GM12878 (cell line): Measurements from ENCODE around the gene SUFU. TPM values are rescaled to one million over a fixed set of nuclear protein-coding genes. Genes with fewer than 3 reads are reported as not detected.

Source experiments
- ATAC-seq: fragments of 200-7000 bp; cut with Tn5 transposase; 3 replicates; pipeline ENCODE4 v1.9.1; 2020; ENCODE audit warnings: mild to moderate bottlenecking, moderate library complexity
- BruUV-seq: library from RNA; stranded (reverse); fragments of 400-500 nt; replicated peaks from 2 replicates; lab custom pipeline; 2021; lab: Mats Ljungman, UMichigan
- CTCF ChIA-PET: fragments of 300-600 bp; sonication (Branson Sonifier 250); formaldehyde crosslinking; extraction: SDS; loops from one replicate; lab custom pipeline; 2021; ENCODE audit warnings: inconsistent platforms; lab: Yijun Ruan, JAX
- POLR2A ChIA-PET: fragments of 350-600 bp; formaldehyde crosslinking; extraction: SDS; loops from one replicate; lab custom pipeline; 2021; ENCODE audit warnings: inconsistent platforms; lab: Charles Lee
- RAD21 ChIA-PET: fragments of 300-600 bp; sonication (Branson Sonifier 250); formaldehyde crosslinking; loops from one replicate; lab custom pipeline; 2023; ENCODE audit warnings: antibody characterized with exemption; ENCODE audit not compliant: unreplicated experiment; lab: Charles Lee
- SMC1A ChIA-PET: fragments of 300-600 bp; sonication (Branson Sonifier 250); formaldehyde crosslinking; loops from one replicate; lab custom pipeline; 2023; ENCODE audit not compliant: unreplicated experiment, uncharacterized antibody; lab: Charles Lee
- DNase-seq: peaks from one replicate; pipeline ENCODE4 v3.0.0-alpha.2; 2011; ENCODE audit warnings: low read depth, low spot score
- FAIRE-seq: peaks from 3 replicates; lab custom pipeline; 2011; peaks lifted over from hg19 to GRCh38; lab: Jason Lieb, UNC
- H2AFZ ChIP-seq: 2 replicates; pipeline ENCODE4 v1.6.0; 2011; ENCODE audit warnings: low read depth, low read length, control low read depth; ENCODE audit not compliant: control insufficient read depth
- H3K27ac ChIP-seq: 2 replicates; pipeline ENCODE4 v1.5.1; 2011; ENCODE audit warnings: control low read depth; ENCODE audit not compliant: control insufficient read depth, insufficient read depth
- H3K27me3 ChIP-seq, 2 experiments: replicated peaks in 1 of 2; 2 replicates each; pipeline versions ENCODE4 v1.6.0 to v1.6.1; 2011; ENCODE audit warnings: low read length in 1 of 2; ENCODE audit not compliant: control insufficient read depth in 2 of 2, insufficient read depth in 2 of 2
- H3K36me3 ChIP-seq, 2 experiments: 2 replicates each; pipeline ENCODE4 v1.5.1; 2011; ENCODE audit warnings: low read length in 1 of 2; ENCODE audit not compliant: control insufficient read depth in 2 of 2, insufficient read depth in 2 of 2
- H3K4me1 ChIP-seq: 2 replicates; pipeline ENCODE4 v1.6.1; 2011; ENCODE audit warnings: mild to moderate bottlenecking, low read length, moderate library complexity, mixed read lengths; ENCODE audit not compliant: control insufficient read depth, insufficient read depth
- H3K4me2 ChIP-seq: 2 replicates; pipeline ENCODE4 v1.6.0; 2011; ENCODE audit warnings: control low read depth; ENCODE audit not compliant: control insufficient read depth, insufficient read depth
- H3K4me3 ChIP-seq: fragments of 200-600 bp; sonication (generic); 2 replicates; pipeline ENCODE4 v1.5.1; 2016
- H3K79me2 ChIP-seq: 2 replicates; pipeline ENCODE4 v1.6.0; 2011; ENCODE audit warnings: low read length; ENCODE audit not compliant: control insufficient read depth, insufficient read depth
- H3K9ac ChIP-seq: 2 replicates; pipeline ENCODE4 v1.8.0; 2011; ENCODE audit warnings: low read length, control low read depth, mixed read lengths; ENCODE audit not compliant: control insufficient read depth, insufficient read depth
- H3K9me3 ChIP-seq: replicated peaks from 3 replicates; pipeline ENCODE4 v1.5.1; 2011; ENCODE audit warnings: mild to moderate bottlenecking, low read length; ENCODE audit not compliant: control insufficient read depth, insufficient read depth
- H4K20me1 ChIP-seq: 2 replicates; pipeline ENCODE4 v1.6.0; 2011; ENCODE audit not compliant: control insufficient read depth, insufficient read depth
- BMI1 ChIP-seq: fragments of 450-650 bp; IDR thresholded peaks from 2 replicates; pipeline ENCODE4 v1.6.1; 2016; ENCODE audit warnings: mild to moderate bottlenecking, moderate library complexity, borderline replicate concordance
- CEBPB ChIP-seq, 2 experiments: fragments of 150-350 bp in 1 of 2; IDR thresholded peaks; 2 replicates each; pipeline ENCODE4 v1.6.1; 2012 to 2014; ENCODE audit warnings: low read depth in 2 of 2, low read length in 2 of 2, borderline replicate concordance in 1 of 2, inconsistent platforms in 1 of 2
- EZH2 ChIP-seq: IDR thresholded peaks from 2 replicates; pipeline ENCODE4 v1.6.1; 2012; ENCODE audit warnings: low read depth, mild to moderate bottlenecking, control low read depth, inconsistent platforms, low read length, borderline replicate concordance; ENCODE audit not compliant: control insufficient read depth
- HSF1 ChIP-seq: fragments of 150-350 bp; IDR thresholded peaks from 2 replicates; pipeline ENCODE4 v1.6.1; 2014; ENCODE audit warnings: mild to moderate bottlenecking, low read depth, low read length
- IRF5 ChIP-seq: fragments of 450-650 bp; IDR thresholded peaks from 2 replicates; pipeline ENCODE4 v1.6.1; 2017; ENCODE audit warnings: borderline replicate concordance
- SIX5 ChIP-seq: IDR thresholded peaks from 2 replicates; pipeline ENCODE4 v1.6.1; 2011; ENCODE audit warnings: mild to moderate bottlenecking, low read depth, low read length, moderate library complexity; ENCODE audit not compliant: severe bottlenecking
- USF1 ChIP-seq: IDR thresholded peaks from 2 replicates; pipeline ENCODE4 v1.6.1; 2011; ENCODE audit warnings: borderline replicate concordance, low read depth, mild to moderate bottlenecking, moderate library complexity, mixed read lengths, low read length; ENCODE audit not compliant: insufficient read depth; ENCODE audit errors: extremely low read length
- WGBS: methylation state at CpG from one replicate; pipeline ENCODE4 v1.1.6; 2016; ENCODE audit warnings: low lambda C conversion rate; ENCODE audit not compliant: insufficient replicate concordance, insufficient coverage; ENCODE audit errors: missing lambda C conversion rate; 5-methylcytosine and 5-hydroxymethylcytosine counted together
- in situ Hi-C: fragments of 300-500 bp; cut with MboI; formaldehyde crosslinking; loops from 9 replicates; pipeline ENCODE4 v1.14.3; 2018; ENCODE audit warnings: mixed read lengths
- intact Hi-C: fragments of 100-400 bp; cut with micrococcal nuclease; formaldehyde crosslinking; loops from one replicate; pipeline ENCODE4 v1.14.2; 2022; ENCODE audit not compliant: unreplicated experiment
- polyA plus RNA-seq, 11 experiments: library from polyadenylated mRNA; depleted of rRNA in 4 of 11; unstranded in 6 of 11; stranded (reverse) in 5 of 11; fragments of >200 nt; fragmentation: Nextera tagmentation in 4 of 11; fragmentation: Illumina TruSeq in 1 of 11; extraction: Ambion mirVana in 4 of 11; extraction: Trizol in 1 of 11; gene quantifications; 1 replicate in 1 of 11; 2 replicates in 10 of 11; pipeline versions ENCODE4 v1.2.1 to v1.2.3, GENCODE V29; 2011 to 2016; ENCODE audit warnings: inconsistent platforms in 2 of 11, missing spikeins in 2 of 11, low read depth in 1 of 11
- total RNA-seq, 4 experiments: library from RNA; depleted of rRNA in 3 of 4; stranded (reverse); fragments of >200 nt in 3 of 4; fragmentation: Illumina TruSeq in 1 of 4; extraction: Trizol in 1 of 4; gene quantifications; 2 replicates each; pipeline versions ENCODE4 v1.2.1 to v1.2.3, GENCODE V29; 2013 to 2021

SUFU gene
- total and polyA plus RNA-seq, 10 of the 15 experiments (the other 5 are each of a cell fraction or from before 2014, with no cell fraction given): 0.68 to 7.7 (median 2.4) TPM

GRCh38 chr10:102630663-102631062 lies 126.9 kb downstream of the SUFU start (continued):
- TF ChIP-seq IRF5 (no peak), SIX5 (no peak), BMI1 (no peak), HSF1 (no peak)

GRCh38 chr10:102631525-102632393 lies 128.0 kb downstream of the SUFU start:
- no peaks in the 10 kb centered on the region; a peak in 1 of 4 replicates for H3K36me3 ChIP-seq
- 87% methylated on average over 10 of the region's 10 CpGs for WGBS
- intact Hi-C loops: no loop called here
- no peaks in the 10 kb centered on the region for H3K79me2 ChIP-seq
- no peaks in the 10 kb centered on the region for H3K27me3 ChIP-seq
- H3K9me3 ChIP-seq: no peaks in the 10 kb centered on the region
- H2AFZ ChIP-seq: no peak overlapping the region
- TF ChIP-seq EZH2 (no peak), USF1 (no peak), CEBPB (IDR thresholded peaks at IDR 0.05; ENCODE audit: borderline replicate concordance in 1 of 2, low read depth in 2 of 2, low read length in 2 of 2) (no peak)
- TF ChIP-seq, all 136 proteins: peak for 0
- H3K27ac ChIP-seq: no peak overlapping the region
- FAIRE-seq (no peak), ATAC-seq (no peak), DNase-seq (no peak)
- no TSS peak for BruUV-seq
- POLR2A ChIA-PET: interaction anchor here (0.5 to 1.2 kb wide), 3 partner anchors 10 to 15 kb away, joined by 3 to 5 read pairs (median 4); no protein-coding TSS in a partner anchor
- H3K4me1 ChIP-seq: no peaks in the 10 kb centered on the region
- H3K4me2 ChIP-seq: no peak overlapping the region
- no peak overlapping the region for H3K9ac ChIP-seq
- no peaks in the 10 kb centered on the region for H4K20me1 ChIP-seq
- in situ Hi-C loops: no loop called here
- SMC1A ChIA-PET: interaction anchor here (0.9 to 1.1 kb wide), 3 partner anchors 9 to 42 kb away, joined by 3 to 4 read pairs (median 3); no protein-coding TSS in a partner anchor
- H3K4me3 ChIP-seq: no peak overlapping the region
- CTCF ChIA-PET: interaction anchor here (0.8 to 1.2 kb wide), 6 partner anchors 15 to 128 kb away, joined by 3 to 5 read pairs (median 3); partner anchors contain the start of gene SUFU
- RAD21 ChIA-PET: interaction anchor here (0.7 to 1.1 kb wide), 5 partner anchors 13 to 48 kb away, joined by 3 read pairs; no protein-coding TSS in a partner anchor
